Mesodermal cell (in vitro differentiated cells): Measurements from ENCODE around the gene ACTR2. TPM values are rescaled to one million over a fixed set of nuclear protein-coding genes. Genes with fewer than 3 reads are reported as not detected.
"Not testable (repeated sequence)": the region's sequence is repeated elsewhere in the genome, so short reads cannot be mapped to it uniquely, and the experiment has no call there.

Experiments used
- H3K27ac ChIP-seq: 2 replicates; pipeline ENCODE4 v1.7.0; 2013; ENCODE audit warnings: mild to moderate bottlenecking, low read depth, low read length, moderate library complexity; ENCODE audit not compliant: severe bottlenecking
- H3K36me3 ChIP-seq: 2 replicates; pipeline ENCODE4 v1.7.1; 2013; ENCODE audit warnings: mild to moderate bottlenecking, low read length, moderate library complexity; ENCODE audit not compliant: control insufficient read depth, insufficient read depth
- H3K4me1 ChIP-seq: one replicate; pipeline ENCODE4 v1.7.1; 2013; ENCODE audit warnings: mild to moderate bottlenecking, low read length; ENCODE audit not compliant: insufficient read depth, control insufficient read depth, poor library complexity, severe bottlenecking
- H3K4me3 ChIP-seq: 2 replicates; pipeline ENCODE4 v1.7.0; 2013; ENCODE audit warnings: low read length, control low read depth, mild to moderate bottlenecking; ENCODE audit not compliant: insufficient read depth, poor library complexity, severe bottlenecking; ENCODE audit errors: extremely low read depth
- H3K9me3 ChIP-seq: 2 replicates; pipeline ENCODE4 v1.7.1; 2013; ENCODE audit warnings: mild to moderate bottlenecking, low read length, moderate library complexity; ENCODE audit not compliant: control insufficient read depth
- WGBS, 2 experiments: methylation state at CpG; one replicate each; pipeline ENCODE4 v1.1.5; 2013; ENCODE audit warnings: missing lambda C conversion rate in 2 of 2; ENCODE audit not compliant: insufficient coverage in 2 of 2; 5-methylcytosine and 5-hydroxymethylcytosine counted together
- polyA plus RNA-seq, 2 experiments: library from polyadenylated mRNA; stranded (reverse); fragments of 50-300 nt; gene quantifications; one replicate each; pipeline ENCODE4 v1.2.3, GENCODE V29; 2013

The ACTR2 gene
- polyA plus RNA-seq (2013, experiment 1 of 2), result 186 TPM
- 195 TPM for polyA plus RNA-seq (2013, experiment 2 of 2)

- H3K36me3 ChIP-seq, result peaks cover 20% of the 10 kb centered on the region
- 1% methylated on average over 71 to 72 of the region's 82 CpGs for WGBS, 2 experiments
- peak within 1 kb of the TSS; percentile 98 for H3K4me3 ChIP-seq
- peaks cover 5% of the 10 kb centered on the region for H3K4me1 ChIP-seq
- H3K9me3 ChIP-seq, result no peaks in the 10 kb centered on the region
- peak within 1 kb of the TSS; percentile 92 for H3K27ac ChIP-seq
These were observed at the start of gene ACTR2 for GRCh38 chr2:65227456-65228262. Gene ACTR2 (plus strand): TSS chr2:65227831. CDS start chr2:65227910, 79 bp downstream.

- no peaks in the 10 kb centered on the region for H3K36me3 ChIP-seq
- 84 to 87% methylated on average over 5 of the region's 5 CpGs for WGBS, 2 experiments
- H3K4me1 ChIP-seq, result peaks cover 12% of the 10 kb centered on the region
- H3K27ac ChIP-seq, result no peak overlapping the region
- no peaks in the 10 kb centered on the region for H3K9me3 ChIP-seq
- H3K4me3 ChIP-seq, result no peak overlapping the region
These were observed 45.1 kb upstream of the ACTR2 start for GRCh38 chr2:65182570-65182969.

GRCh38 chr2:65183406-65183805 lies 44.2 kb upstream of the ACTR2 start:
- not testable (repeated sequence) for H3K27ac ChIP-seq, H3K4me3 ChIP-seq, H3K9me3 ChIP-seq, H3K36me3 ChIP-seq
- no CpG with 5 or more reads among the region's 4 CpGs for WGBS, 2 experiments
- H3K4me1 ChIP-seq, result peaks cover 12% of the 10 kb centered on the region

- Histone ChIP-seq H3K27ac (no peak overlapping the region), H3K9me3 (no peaks in the 10 kb centered on the region), H3K4me1 (peaks cover 12% of the 10 kb centered on the region), H3K4me3 (no peak overlapping the region), H3K36me3 (no peaks in the 10 kb centered on the region)
- 100% methylated on average over 1 to 2 of the region's 3 CpGs for WGBS, 2 experiments
These were observed 42.6 kb upstream of the ACTR2 start for GRCh38 chr2:65185012-65185411.

DNA sequence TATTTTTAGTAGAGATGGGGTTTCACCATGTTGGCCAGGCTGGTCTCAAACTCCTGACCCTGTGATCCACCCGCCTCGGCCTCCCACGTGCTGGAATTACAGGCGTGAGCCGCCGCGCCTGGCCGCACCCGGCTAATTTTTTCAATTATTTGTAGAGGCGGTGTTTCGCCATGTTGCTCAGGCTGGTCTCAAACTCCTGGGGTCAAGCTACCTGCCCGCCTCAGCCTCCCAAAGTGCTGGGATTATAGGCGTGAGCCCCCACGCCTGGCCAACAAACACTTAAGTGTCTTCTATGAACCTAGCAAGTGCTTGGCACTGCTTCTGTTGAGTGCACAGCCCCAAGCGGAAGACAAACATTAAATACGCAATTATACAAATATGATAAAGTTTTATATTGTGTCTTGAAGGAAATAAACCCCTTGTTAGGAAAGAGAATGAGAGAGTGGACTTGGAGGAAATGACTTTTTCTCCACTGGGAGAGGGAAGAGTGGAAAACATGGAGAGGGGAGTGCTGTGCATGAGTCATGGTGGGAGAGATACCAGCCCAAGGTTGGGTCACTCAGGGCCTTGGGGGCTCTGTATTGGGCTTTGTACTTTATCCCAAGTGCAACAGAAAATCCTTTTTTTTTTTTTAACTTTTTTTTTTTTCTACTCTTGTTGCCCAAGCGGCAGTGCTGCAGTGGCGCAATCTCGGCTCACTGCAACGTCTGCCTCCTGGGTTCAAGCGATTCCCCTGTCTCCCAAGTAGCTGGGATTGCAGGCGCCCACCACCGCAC lies 41.4 kb upstream of the ACTR2 start:
- H3K27ac ChIP-seq, result no peak overlapping the region
- peaks cover 12% of the 10 kb centered on the region for H3K4me1 ChIP-seq
- H3K36me3 ChIP-seq, result no peaks in the 10 kb centered on the region
- WGBS, 2 experiments, result 96% methylated on average over 21 of the region's 23 CpGs
- no peaks in the 10 kb centered on the region for H3K9me3 ChIP-seq
- H3K4me3 ChIP-seq, result no peak overlapping the region

GRCh38 chr2:65186872-65187851 lies 40.5 kb upstream of the ACTR2 start:
- H3K4me3 ChIP-seq, result no peak overlapping the region

GRCh38 chr2:65193446-65193845 lies 34.2 kb upstream of the ACTR2 start:
- Histone ChIP-seq H3K27ac (no peak overlapping the region), H3K4me3 (no peak overlapping the region), H3K4me1 (no peaks in the 10 kb centered on the region), H3K36me3 (no peaks in the 10 kb centered on the region), H3K9me3 (no peaks in the 10 kb centered on the region)
- WGBS, 2 experiments, result 100% methylated on average over 1 of the region's 8 CpGs; no CpG with 5 or more reads in 1 of the 2 experiments

More at GRCh38 chr2:65186872-65187851, 40.5 kb upstream of the ACTR2 start:
- peak overlapping the region; percentile 18 for H3K27ac ChIP-seq
- no peaks in the 10 kb centered on the region for H3K9me3 ChIP-seq
- no peaks in the 10 kb centered on the region for H3K36me3 ChIP-seq
- H3K4me1 ChIP-seq, result peaks cover 12% of the 10 kb centered on the region
- WGBS, 2 experiments, result 56 to 70% methylated on average over 14 to 17 of the region's 19 CpGs

DNA sequence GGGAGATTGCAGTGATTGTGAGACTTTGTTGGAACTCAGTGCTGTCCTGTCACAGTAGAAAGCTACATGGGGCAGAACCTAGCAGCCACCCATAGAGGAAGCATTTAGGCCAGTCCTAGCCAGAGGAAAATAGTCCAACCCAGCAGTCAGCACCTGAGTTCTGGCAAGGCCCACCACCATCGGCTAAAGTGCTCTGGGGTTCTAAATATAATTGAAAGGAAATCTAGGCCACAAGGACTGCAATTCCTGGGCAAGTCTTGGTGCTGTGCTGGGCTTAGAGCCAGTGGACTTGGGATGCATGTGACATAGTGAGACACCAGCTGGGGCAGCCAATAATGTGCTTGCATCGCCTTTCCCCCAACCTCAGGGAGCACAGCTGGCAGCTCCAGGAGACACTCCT lies 28.9 kb upstream of the ACTR2 start:
- Histone ChIP-seq H3K9me3 (no peaks in the 10 kb centered on the region), H3K36me3 (no peaks in the 10 kb centered on the region), H3K27ac (no peak overlapping the region), H3K4me1 (no peaks in the 10 kb centered on the region), H3K4me3 (no peak overlapping the region)
- WGBS, 2 experiments, result 96 to 100% methylated on average over 1 to 2 of the region's 2 CpGs

GRCh38 chr2:65199166-65199565 lies 28.5 kb upstream of the ACTR2 start:
- no peak overlapping the region for H3K4me3 ChIP-seq
- no peaks in the 10 kb centered on the region for H3K9me3 ChIP-seq
- no peaks in the 10 kb centered on the region for H3K36me3 ChIP-seq
- H3K4me1 ChIP-seq, result no peaks in the 10 kb centered on the region
- 90 to 95% methylated on average over 2 of the region's 2 CpGs for WGBS, 2 experiments
- H3K27ac ChIP-seq, result no peak overlapping the region

DNA sequence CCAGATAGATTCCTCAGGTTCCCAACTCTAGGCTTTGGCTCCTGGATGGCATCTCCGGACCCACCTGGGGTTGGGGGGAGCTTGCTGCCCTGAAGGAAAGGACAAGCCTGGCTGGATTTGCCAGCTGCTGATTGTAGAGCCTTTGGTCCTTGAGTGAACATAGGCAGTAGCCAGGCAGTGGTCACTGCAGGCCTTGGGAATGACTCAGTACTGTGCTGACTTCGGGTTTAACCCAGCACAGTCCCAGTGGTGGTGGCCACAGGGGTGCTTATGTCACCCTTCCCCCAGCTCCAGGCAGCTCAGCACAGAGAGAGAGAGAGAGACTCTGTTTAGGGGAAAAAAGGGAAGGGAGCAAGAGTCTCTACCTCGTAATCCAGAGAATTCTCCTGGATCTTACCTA lies 27.7 kb upstream of the ACTR2 start:
- H3K36me3 ChIP-seq, result no peaks in the 10 kb centered on the region
- no peaks in the 10 kb centered on the region for H3K9me3 ChIP-seq
- H3K4me3 ChIP-seq, result no peak overlapping the region
- H3K4me1 ChIP-seq, result no peaks in the 10 kb centered on the region
- WGBS, 2 experiments, result 50% methylated on average over 2 of the region's 3 CpGs; no CpG with 5 or more reads in 1 of the 2 experiments
- no peak overlapping the region for H3K27ac ChIP-seq
